GM12875 (cell line): Measurements from ENCODE around the gene CFAP100.

Source experiments
- H3K4me3 ChIP-seq: one replicate; pipeline ENCODE4 v1.5.1; 2011; ENCODE audit warnings: low read depth, low read length, control low read depth
- CTCF ChIP-seq: IDR thresholded peaks from 2 replicates; pipeline ENCODE4 v1.5.1; 2011; ENCODE audit warnings: low read depth, mild to moderate bottlenecking, control low read depth, inconsistent platforms, low read length, moderate library complexity, borderline replicate concordance; ENCODE audit not compliant: insufficient read depth

The CFAP100 gene

GRCh38 chr3:126419151-126419703, 24.5 kb downstream of the CFAP100 start:
- no peak overlapping the region for H3K4me3 ChIP-seq
- TF ChIP-seq CTCF: no peak

- TF ChIP-seq CTCF: no peak
- no peak overlapping the region for H3K4me3 ChIP-seq
Observed at GRCh38 chr3:126419886-126420786, 25.4 kb downstream of the CFAP100 start.

GRCh38 chr3:126421573-126422119, 26.9 kb downstream of the CFAP100 start:
- no peak for TF ChIP-seq CTCF

GRCh38 chr3:126422121-126422520, 27.4 kb downstream of the CFAP100 start:
- TF ChIP-seq CTCF: no peak
- H3K4me3 ChIP-seq: no peak overlapping the region

More at GRCh38 chr3:126421573-126422119, 26.9 kb downstream of the CFAP100 start:
- H3K4me3 ChIP-seq: no peak overlapping the region

GRCh38 chr3:126422571-126423091, 27.9 kb downstream of the CFAP100 start:
- H3K4me3 ChIP-seq: no peak overlapping the region
- TF ChIP-seq CTCF: no peak

- no peak overlapping the region for H3K4me3 ChIP-seq
- no peak for TF ChIP-seq CTCF
Observed at GRCh38 chr3:126423191-126424038, 28.7 kb downstream of the CFAP100 start.
